ENCODE data around the gene EFNA5.

GRCh38 chr5:107541400-107541799 is 129.3 kb downstream of the EFNA5 start:
- TF ChIP-seq CTCF (IDR thresholded peaks at IDR 0.05) = no peak
- TF ChIP-seq POLR2A (IDR thresholded peaks at IDR 0.05) = no peak

All from uterus (tissue), 2 donors.